Stomach (tissue), 4 donors: ENCODE measurements around the gene FSTL4.

Experiments
- EP300 ChIP-seq: sonication (generic); formaldehyde crosslinking; IDR thresholded peaks from one replicate; pipeline ENCODE4 v1.6.1; 2017; ENCODE audit warnings: antibody characterized with exemption
- TF ChIP-seq, protein P1 (sequence below), 7 experiments: fragments of 450-650 bp in 4 of 7; fragments of 200-600 bp in 3 of 7; sonication (generic) in 3 of 7; IDR thresholded peaks; one replicate each; pipeline ENCODE4 v1.5.1; 2016 to 2019; ENCODE audit warnings: antibody characterized with exemption in 7 of 7, control low read depth in 2 of 7, mild to moderate bottlenecking in 1 of 7

DNA sequence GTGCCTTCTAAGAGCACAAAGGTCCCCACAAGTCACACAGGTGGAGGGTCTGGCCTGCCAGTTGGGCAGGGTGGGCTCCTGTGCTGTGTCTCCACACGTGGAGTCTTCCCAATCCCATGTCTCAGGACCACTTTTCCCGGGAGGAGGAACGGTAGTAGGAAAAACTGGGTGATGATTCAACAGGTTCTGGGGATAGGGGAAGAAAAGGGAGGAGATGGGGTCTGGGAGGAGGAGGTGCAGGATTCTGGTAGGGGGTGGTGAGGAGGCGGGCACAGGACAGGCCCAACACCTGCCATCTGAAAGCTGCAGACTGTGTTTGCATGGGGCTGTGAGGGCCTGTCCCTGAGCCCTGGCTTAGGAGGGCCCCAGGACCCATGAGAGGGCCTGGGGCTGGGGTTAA is 345.4 kb downstream of the FSTL4 start:
- no peak for TF ChIP-seq EP300
- TF ChIP-seq, protein P1, sequence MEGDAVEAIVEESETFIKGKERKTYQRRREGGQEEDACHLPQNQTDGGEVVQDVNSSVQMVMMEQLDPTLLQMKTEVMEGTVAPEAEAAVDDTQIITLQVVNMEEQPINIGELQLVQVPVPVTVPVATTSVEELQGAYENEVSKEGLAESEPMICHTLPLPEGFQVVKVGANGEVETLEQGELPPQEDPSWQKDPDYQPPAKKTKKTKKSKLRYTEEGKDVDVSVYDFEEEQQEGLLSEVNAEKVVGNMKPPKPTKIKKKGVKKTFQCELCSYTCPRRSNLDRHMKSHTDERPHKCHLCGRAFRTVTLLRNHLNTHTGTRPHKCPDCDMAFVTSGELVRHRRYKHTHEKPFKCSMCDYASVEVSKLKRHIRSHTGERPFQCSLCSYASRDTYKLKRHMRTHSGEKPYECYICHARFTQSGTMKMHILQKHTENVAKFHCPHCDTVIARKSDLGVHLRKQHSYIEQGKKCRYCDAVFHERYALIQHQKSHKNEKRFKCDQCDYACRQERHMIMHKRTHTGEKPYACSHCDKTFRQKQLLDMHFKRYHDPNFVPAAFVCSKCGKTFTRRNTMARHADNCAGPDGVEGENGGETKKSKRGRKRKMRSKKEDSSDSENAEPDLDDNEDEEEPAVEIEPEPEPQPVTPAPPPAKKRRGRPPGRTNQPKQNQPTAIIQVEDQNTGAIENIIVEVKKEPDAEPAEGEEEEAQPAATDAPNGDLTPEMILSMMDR (IDR thresholded peaks at IDR 0.05), result no peak
